Testis (tissue), 3 donors: ENCODE results near the gene DDX51. TPM values are rescaled to one million over a fixed set of nuclear protein-coding genes. Genes with fewer than 3 reads are reported as not detected.

Experiments
- DNase-seq: peaks from one replicate; pipeline ENCODE4 v3.0.0-alpha.2; 2019
- H3K27ac ChIP-seq, 2 donors: fragments of 200-600 bp; sonication (generic); one replicate each; pipeline ENCODE4 v1.5.1; 2019
- H3K27me3 ChIP-seq: fragments of 200-600 bp; sonication (generic); one replicate; pipeline ENCODE4 v1.5.1; 2019
- H3K36me3 ChIP-seq: fragments of 200-600 bp; sonication (generic); one replicate; pipeline ENCODE4 v1.5.1; 2017; ENCODE audit warnings: low read depth; ENCODE audit errors: missing control alignments
- H3K4me1 ChIP-seq: fragments of 200-600 bp; sonication (generic); one replicate; pipeline ENCODE4 v1.5.1; 2019
- H3K4me3 ChIP-seq, 2 donors: fragments of 200-600 bp; sonication (generic); one replicate each; pipeline ENCODE4 v1.5.1; 2017 to 2019
- H3K9me3 ChIP-seq: fragments of 200-600 bp; sonication (generic); one replicate; pipeline ENCODE4 v1.5.1; 2017
- CTCF ChIP-seq, 3 experiments: fragments of 450-650 bp in 2 of 3; fragments of 200-600 bp in 1 of 3; sonication (generic) in 1 of 3; IDR thresholded peaks; one replicate each; pipeline ENCODE4 v1.5.1; 2016 to 2019; ENCODE audit warnings: antibody characterized with exemption in 3 of 3, mild to moderate bottlenecking in 2 of 3, moderate library complexity in 1 of 3
- POLR2A ChIP-seq: fragments of 450-650 bp; IDR thresholded peaks from one replicate; pipeline ENCODE4 v1.6.1; 2017; ENCODE audit warnings: antibody characterized with exemption, mild to moderate bottlenecking, moderate library complexity
- WGBS, 2 donors: methylation state at CpG; one replicate each; pipeline ENCODE4 v1.1.5; 2018; 5-methylcytosine and 5-hydroxymethylcytosine counted together
- intact Hi-C: fragments of 100-400 bp; cut with DNase I; formaldehyde crosslinking; loops from one replicate; pipeline ENCODE4 v1.15.1; 2023; ENCODE audit warnings: low total_unique reads
- polyA plus RNA-seq: library from polyadenylated mRNA; stranded (reverse); fragments of 350-450 nt; fragmentation: Illumina TruSeq; extraction: RNeasy Lipid Tissue Mini Kit (QIAGEN cat#74804); gene quantifications from one replicate; pipeline ENCODE4 v1.2.3, GENCODE V29; 2014; ENCODE audit warnings: low read depth, low replicate concordance; ENCODE audit not compliant: insufficient read depth
- small RNA-seq, 2 donors: library from RNA; depleted of rRNA; stranded (forward); fragments of <200 nt; gene quantifications; one replicate each; pipeline ENCODE3, GENCODE V24; 2016
- total RNA-seq, 2 donors: library from RNA; depleted of rRNA; stranded (reverse); fragments of >200 nt; gene quantifications; one replicate each; pipeline ENCODE4 v1.2.3, GENCODE V29; 2016

Gene DDX51
- total and polyA plus RNA-seq, 3 donors from 2014 or later = 18.8 to 32.8 (median 29.0) TPM

GRCh38 chr12:132089407-132089910 is 54.7 kb downstream of the DDX51 start:
- 80 to 86% methylated on average over 4 of the region's 4 CpGs for WGBS, 2 donors
- H3K4me3 ChIP-seq = no peak overlapping the region
- H3K4me1 ChIP-seq = no peaks in the 10 kb centered on the region
- no peak for DNase-seq
- H3K9me3 ChIP-seq = no peaks in the 10 kb centered on the region
- no peaks in the 10 kb centered on the region for H3K36me3 ChIP-seq
- H3K27me3 ChIP-seq = no peaks in the 10 kb centered on the region
- no peak overlapping the region for H3K27ac ChIP-seq
- intact Hi-C loops = no loop called here
- TF ChIP-seq CTCF (IDR thresholded peaks at IDR 0.05) (no peak), POLR2A (no peak)

Small RNA genes lying within 50 kb of the gene (small RNA-seq; reads per million reads assigned to genes)
- 0 reads per million in 2 donors for gene AC138466.3

Other genes with a start within 250 kb of the DDX51 start
- gene ULK1, start 249.7 kb downstream of the DDX51 start, total RNA-seq = 10 to 100 TPM; 49.9 to 53.5 TPM
- 29.2 TPM for gene ULK1, start 249.7 kb downstream of the DDX51 start, polyA plus RNA-seq
- gene PUS1, start 215.0 kb downstream of the DDX51 start, total RNA-seq = 10 to 100 TPM; 25.2 to 26.0 TPM
- gene PUS1, start 215.0 kb downstream of the DDX51 start, polyA plus RNA-seq = 16.9 TPM
- 10 to 100 TPM; 69.4 to 83.0 TPM for gene EP400, start 194.4 kb downstream of the DDX51 start, total RNA-seq
- gene EP400, start 194.4 kb downstream of the DDX51 start, polyA plus RNA-seq = 44.2 TPM
- gene NOC4L, start 138 bp upstream of the DDX51 start, total RNA-seq = 10 to 100 TPM; 64.4 to 65.2 TPM
- gene NOC4L, start 138 bp upstream of the DDX51 start, polyA plus RNA-seq = 67.2 TPM
- 1 to 10 TPM; 1.1 to 1.3 TPM for gene GALNT9, start 185.3 kb upstream of the DDX51 start, total RNA-seq
- 1.5 TPM for gene GALNT9, start 185.3 kb upstream of the DDX51 start, polyA plus RNA-seq